Esophagus muscularis mucosa (tissue), 4 donors: Measurements from ENCODE around the gene MVB12B.

Source experiments
- CTCF ChIP-seq, 3 experiments: fragments of 200-600 bp in 2 of 3; fragments of 450-650 bp in 1 of 3; sonication (generic) in 2 of 3; IDR thresholded peaks; one replicate each; pipeline ENCODE4 v1.5.1; 2017 to 2019; ENCODE audit warnings: antibody characterized with exemption in 3 of 3, mild to moderate bottlenecking in 2 of 3, moderate library complexity in 1 of 3
- EP300 ChIP-seq: sonication (generic); formaldehyde crosslinking; IDR thresholded peaks from one replicate; pipeline ENCODE4 v1.6.1; 2017; ENCODE audit warnings: antibody characterized with exemption
- POLR2A ChIP-seq: fragments of 450-650 bp; IDR thresholded peaks from one replicate; pipeline ENCODE4 v1.6.1; 2017; ENCODE audit warnings: antibody characterized with exemption, moderate library complexity, mild to moderate bottlenecking, low read depth
- POLR2AphosphoS5 ChIP-seq, 2 donors: sonication (generic); formaldehyde crosslinking; IDR thresholded peaks; one replicate each; pipeline ENCODE4 v1.6.1; 2017; ENCODE audit warnings: antibody characterized with exemption in 2 of 2

GRCh38 chr9:126329476-126330275 lies 3.0 kb downstream of the MVB12B start:
- TF ChIP-seq POLR2A (no peak), POLR2AphosphoS5 (IDR thresholded peaks at IDR 0.05) (no peak), CTCF (IDR thresholded peaks at IDR 0.05) (no peak), EP300 (no peak)
